IPS-20b (cell line): Measurements from ENCODE around the gene ABTB1.
"Not testable (repeated sequence)": the region's sequence is repeated elsewhere in the genome, so short reads cannot be mapped to it uniquely, and the experiment has no call there.

Experiments
- H3K27ac ChIP-seq: one replicate; pipeline ENCODE4 v1.5.1; 2013; ENCODE audit warnings: low read length
- H3K27me3 ChIP-seq: 2 replicates; pipeline ENCODE4 v1.6.1; 2013; ENCODE audit warnings: mild to moderate bottlenecking, low read length, inconsistent platforms; ENCODE audit not compliant: insufficient read depth
- H3K36me3 ChIP-seq: 2 replicates; pipeline ENCODE4 v1.6.1; 2013; ENCODE audit warnings: low read depth, mild to moderate bottlenecking, inconsistent platforms, low read length, moderate library complexity; ENCODE audit not compliant: insufficient read depth
- H3K4me1 ChIP-seq: 2 replicates; pipeline ENCODE4 v1.6.1; 2013; ENCODE audit warnings: mild to moderate bottlenecking, control low read depth, inconsistent platforms, low read length, moderate library complexity; ENCODE audit not compliant: insufficient read depth
- H3K4me3 ChIP-seq: 2 replicates; pipeline ENCODE4 v1.5.1; 2013; ENCODE audit warnings: mild to moderate bottlenecking, low read length, inconsistent platforms
- H3K9ac ChIP-seq: 2 replicates; pipeline ENCODE4 v1.6.1; 2013; ENCODE audit warnings: low read depth, mild to moderate bottlenecking, inconsistent platforms, low read length, moderate library complexity
- H3K9me3 ChIP-seq: 2 replicates; pipeline ENCODE4 v1.6.1; 2013; ENCODE audit warnings: mild to moderate bottlenecking, low read depth, low read length, inconsistent platforms; ENCODE audit not compliant: insufficient read depth

The ABTB1 gene

GRCh38 chr3:127702151-127702578 is 29.4 kb downstream of the ABTB1 start:
- no peaks in the 10 kb centered on the region for H3K36me3 ChIP-seq
- no peaks in the 10 kb centered on the region for H3K4me1 ChIP-seq
- no peaks in the 10 kb centered on the region for H3K27me3 ChIP-seq
- no peak overlapping the region for H3K27ac ChIP-seq
- no peaks in the 10 kb centered on the region for H3K9me3 ChIP-seq
- H3K9ac ChIP-seq, result no peak overlapping the region
- H3K4me3 ChIP-seq, result no peak overlapping the region

DNA sequence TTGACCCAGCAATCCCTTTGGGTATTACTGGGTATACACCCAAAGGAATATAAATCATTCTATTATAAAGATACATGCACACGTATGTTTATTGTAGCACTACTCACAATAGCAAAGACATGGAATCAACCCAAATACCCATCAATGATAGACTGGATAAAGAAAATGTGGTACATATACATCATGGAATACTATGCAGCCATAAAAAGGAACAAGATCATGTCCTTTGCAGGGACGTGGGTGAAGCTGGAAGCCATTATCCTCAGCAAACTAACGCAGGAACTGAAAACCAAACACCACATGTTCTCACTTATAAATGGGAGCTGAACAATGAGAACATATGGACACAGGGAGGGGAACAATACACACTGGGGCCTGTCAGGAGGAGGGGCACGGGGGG is 32.1 kb downstream of the ABTB1 start:
- not testable (repeated sequence) for H3K4me3 ChIP-seq, H3K9me3 ChIP-seq, H3K27ac ChIP-seq, H3K36me3 ChIP-seq, H3K27me3 ChIP-seq, H3K9ac ChIP-seq, H3K4me1 ChIP-seq

DNA sequence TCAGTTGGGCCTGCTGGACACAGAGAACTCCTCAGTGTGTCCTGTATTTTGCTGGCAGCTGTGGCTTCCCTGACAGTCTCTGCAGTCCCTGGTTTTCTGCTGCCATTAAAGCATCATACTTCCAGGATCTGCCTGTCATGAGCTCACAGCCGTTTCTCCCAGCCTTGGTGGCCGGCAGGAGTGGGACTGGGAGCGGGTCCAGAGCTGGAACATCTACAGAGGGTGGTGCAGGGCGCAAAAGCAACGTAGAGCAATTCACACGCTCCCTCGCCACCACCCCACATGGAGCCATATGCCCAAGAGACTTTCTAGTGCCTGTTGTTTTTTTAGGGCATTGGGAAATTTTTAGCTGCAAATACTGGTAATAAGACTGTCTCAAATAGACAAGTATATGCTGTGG is 33.6 kb downstream of the ABTB1 start:
- no peak overlapping the region for H3K27ac ChIP-seq
- no peaks in the 10 kb centered on the region for H3K9me3 ChIP-seq
- H3K4me3 ChIP-seq, result no peak overlapping the region
- H3K27me3 ChIP-seq, result no peaks in the 10 kb centered on the region
- H3K4me1 ChIP-seq, result peaks cover 6% of the 10 kb centered on the region; the same call in 1 of the 2 replicates
- H3K36me3 ChIP-seq, result no peaks in the 10 kb centered on the region
- H3K9ac ChIP-seq, result no peak overlapping the region

DNA sequence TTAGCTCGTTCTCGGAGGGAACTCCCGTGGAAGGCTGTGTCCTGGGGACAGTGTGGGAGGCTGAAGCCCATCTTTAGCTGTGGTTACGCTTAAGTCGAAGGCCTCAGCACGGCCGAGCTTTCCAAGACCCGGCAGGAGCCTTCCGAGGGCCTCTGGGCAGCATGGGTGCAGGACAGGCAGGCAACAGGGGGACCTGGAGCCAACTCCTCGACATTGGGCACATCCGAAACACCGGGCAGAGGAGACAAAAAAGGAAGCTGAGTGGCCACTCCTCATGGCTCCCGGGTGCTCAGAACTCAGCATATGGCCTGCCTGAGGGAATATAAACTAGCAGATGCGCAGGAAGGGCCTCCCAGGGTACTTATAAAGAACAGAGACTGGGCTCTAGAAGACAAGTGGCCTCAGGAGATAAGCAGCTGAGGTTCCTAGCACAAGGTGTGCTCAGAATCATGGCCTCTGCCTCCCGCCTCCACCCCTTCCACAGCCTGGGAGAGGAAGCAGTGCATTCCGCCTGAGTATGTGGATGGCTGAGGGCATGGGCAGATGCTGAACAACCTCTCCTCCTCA is 34.1 kb downstream of the ABTB1 start:
- Histone ChIP-seq H3K27me3 (no peaks in the 10 kb centered on the region), H3K9ac (no peak overlapping the region), H3K4me3 (no peak overlapping the region), H3K4me1 (peaks cover 6% of the 10 kb centered on the region; the same call in 1 of the 2 replicates), H3K36me3 (no peaks in the 10 kb centered on the region), H3K27ac (no peak overlapping the region), H3K9me3 (no peaks in the 10 kb centered on the region)

GRCh38 chr3:127707851-127708411 is 35.2 kb downstream of the ABTB1 start:
- H3K4me3 ChIP-seq, result no peak overlapping the region
- H3K27me3 ChIP-seq, result peaks cover 7% of the 10 kb centered on the region; the same call in 1 of the 2 replicates
- H3K9me3 ChIP-seq, result no peaks in the 10 kb centered on the region
- H3K4me1 ChIP-seq, result peaks cover 6% of the 10 kb centered on the region; the same call in 1 of the 2 replicates
- no peaks in the 10 kb centered on the region for H3K36me3 ChIP-seq
- no peak overlapping the region for H3K27ac ChIP-seq
- H3K9ac ChIP-seq, result no peak overlapping the region

DNA sequence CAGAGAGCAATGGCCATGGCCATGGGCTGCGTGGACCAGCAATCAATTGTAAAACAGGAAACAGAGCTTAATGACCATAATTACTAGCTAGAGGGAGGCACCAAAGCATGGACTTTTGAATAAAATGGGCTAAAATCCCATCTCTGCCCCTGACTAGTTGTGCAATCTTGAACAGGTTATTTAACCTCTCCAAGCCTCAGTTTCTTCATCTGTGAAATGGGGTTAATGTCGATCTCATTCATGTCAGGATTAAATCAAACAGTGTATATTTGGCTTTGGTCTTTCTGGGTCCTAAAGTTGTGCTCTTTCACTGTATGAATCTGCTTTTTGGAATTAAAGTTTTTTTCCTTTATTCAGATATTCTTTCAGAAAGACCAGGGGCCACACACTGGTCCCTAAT is 36.1 kb downstream of the ABTB1 start:
- Histone ChIP-seq H3K4me3 (no peak overlapping the region), H3K9ac (no peak overlapping the region), H3K27ac (no peak overlapping the region), H3K36me3 (no peaks in the 10 kb centered on the region), H3K4me1 (peaks cover 7% of the 10 kb centered on the region; the same call in 1 of the 2 replicates), H3K27me3 (peaks cover 7% of the 10 kb centered on the region; the same call in 1 of the 2 replicates), H3K9me3 (no peaks in the 10 kb centered on the region)

- no peaks in the 10 kb centered on the region for H3K36me3 ChIP-seq
- peaks cover 9% of the 10 kb centered on the region; the same call in 1 of the 2 replicates for H3K27me3 ChIP-seq
- H3K4me3 ChIP-seq, result no peak overlapping the region
- H3K4me1 ChIP-seq, result peaks cover 10% of the 10 kb centered on the region; the same call in 1 of the 2 replicates
- H3K9ac ChIP-seq, result no peak overlapping the region
- no peak overlapping the region for H3K27ac ChIP-seq
- H3K9me3 ChIP-seq, result no peaks in the 10 kb centered on the region
Observed at GRCh38 chr3:127709320-127710060, 36.7 kb downstream of the ABTB1 start.

DNA sequence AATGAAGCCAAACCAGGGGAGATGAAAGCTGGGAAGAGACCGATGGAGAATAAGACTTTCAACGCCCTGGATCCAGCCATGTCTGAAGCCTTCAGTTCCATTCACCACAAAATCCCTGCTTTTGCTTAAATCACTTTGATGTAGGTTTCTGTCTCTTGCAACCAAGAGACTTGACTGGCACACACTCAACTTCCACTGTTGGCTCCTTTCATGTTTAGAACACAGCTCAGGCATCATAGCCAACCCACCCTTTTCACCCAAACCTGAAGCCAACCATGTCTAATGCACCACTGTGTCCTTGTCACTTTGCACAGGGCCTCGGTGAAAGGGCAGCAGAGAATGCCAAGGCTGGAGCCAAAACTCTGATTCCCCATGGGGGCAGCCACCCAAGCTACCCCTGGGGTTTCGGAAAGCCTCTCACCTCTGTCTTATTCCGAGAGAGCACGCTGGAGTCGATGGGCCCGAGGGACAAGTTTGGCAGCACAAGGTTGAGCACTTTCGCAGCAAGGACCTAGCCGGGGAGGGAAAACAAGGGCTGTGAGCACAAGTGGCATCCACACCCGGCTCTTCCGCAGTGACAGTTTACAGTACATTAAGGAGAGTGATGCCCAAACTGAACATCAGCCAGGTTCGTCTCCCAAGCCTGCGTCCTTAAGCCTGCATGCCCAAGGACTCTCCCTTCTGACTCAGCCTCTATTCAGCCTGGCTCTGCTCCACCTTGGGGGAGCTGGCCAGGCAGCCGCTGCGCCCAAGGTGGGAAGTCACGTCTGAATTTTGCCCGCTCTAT is 37.6 kb downstream of the ABTB1 start:
- H3K4me1 ChIP-seq, result peaks cover 10% of the 10 kb centered on the region; the same call in 1 of the 2 replicates
- H3K36me3 ChIP-seq, result no peaks in the 10 kb centered on the region
- no peak overlapping the region for H3K4me3 ChIP-seq
- H3K9ac ChIP-seq, result no peak overlapping the region
- no peak overlapping the region for H3K27ac ChIP-seq
- no peaks in the 10 kb centered on the region for H3K9me3 ChIP-seq
- peaks cover 10% of the 10 kb centered on the region; the same call in 1 of the 2 replicates for H3K27me3 ChIP-seq

DNA sequence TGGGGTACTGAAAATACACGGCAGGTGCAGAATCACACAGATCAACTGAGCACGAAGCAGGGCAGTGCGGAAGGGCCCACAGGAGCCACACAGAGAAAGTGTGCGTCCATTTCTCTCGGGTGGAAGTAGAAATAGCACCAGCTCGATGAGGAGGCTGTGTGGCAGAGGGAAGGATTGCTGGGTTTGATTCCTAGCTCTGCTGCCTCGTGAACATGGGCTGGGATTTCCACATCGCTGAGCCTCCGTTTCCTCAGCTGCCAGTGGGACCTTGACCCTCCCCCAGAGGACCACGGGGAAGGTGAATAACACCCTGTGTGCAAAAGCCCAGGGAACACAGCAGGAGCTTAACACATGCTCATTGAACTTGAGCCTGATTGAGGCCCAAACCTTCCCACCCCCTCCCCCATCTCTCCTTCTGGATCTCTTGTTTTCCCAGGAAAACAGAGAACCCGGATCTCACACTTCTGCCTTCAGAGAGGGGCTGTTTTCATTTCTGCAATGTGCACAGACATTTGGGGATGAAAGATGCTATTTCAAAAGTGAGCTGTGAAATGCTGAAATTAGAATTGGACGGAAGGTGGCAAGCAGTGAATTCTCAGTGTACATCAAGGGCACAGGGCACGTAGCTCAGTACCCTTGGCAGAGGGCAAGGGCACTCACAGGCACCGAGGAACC is 38.4 kb downstream of the ABTB1 start:
- no peak overlapping the region for H3K9ac ChIP-seq
- no peaks in the 10 kb centered on the region for H3K9me3 ChIP-seq
- no peak overlapping the region for H3K27ac ChIP-seq
- peaks cover 10% of the 10 kb centered on the region; the same call in 1 of the 2 replicates for H3K27me3 ChIP-seq
- H3K4me1 ChIP-seq, result peaks cover 10% of the 10 kb centered on the region; the same call in 1 of the 2 replicates
- H3K36me3 ChIP-seq, result no peaks in the 10 kb centered on the region
- H3K4me3 ChIP-seq, result no peak overlapping the region

DNA sequence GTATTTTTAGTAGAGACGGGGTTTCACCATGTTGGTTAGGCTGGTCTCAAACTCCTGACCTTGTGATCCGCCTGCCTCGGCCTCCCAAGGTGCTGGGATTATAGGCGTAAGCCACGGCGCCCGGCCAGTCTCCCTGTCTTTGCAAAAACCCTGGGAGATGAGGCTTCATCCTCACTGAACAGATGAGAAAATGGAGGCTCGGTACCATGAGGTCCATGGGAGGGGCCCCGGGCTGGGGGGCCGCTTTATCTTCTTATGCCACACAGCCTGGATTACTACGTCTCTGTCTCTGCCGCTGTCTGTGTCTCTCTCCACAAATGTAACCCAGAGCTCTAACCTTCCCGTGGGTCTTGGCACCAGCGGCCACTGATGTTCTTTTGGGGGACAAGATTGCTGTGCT is 39.1 kb downstream of the ABTB1 start:
- Histone ChIP-seq H3K9me3 (no peaks in the 10 kb centered on the region), H3K4me3 (no peak overlapping the region), H3K4me1 (peaks cover 10% of the 10 kb centered on the region; the same call in 1 of the 2 replicates), H3K9ac (no peak overlapping the region), H3K36me3 (no peaks in the 10 kb centered on the region), H3K27ac (no peak overlapping the region), H3K27me3 (peaks cover 10% of the 10 kb centered on the region; the same call in 1 of the 2 replicates)

DNA sequence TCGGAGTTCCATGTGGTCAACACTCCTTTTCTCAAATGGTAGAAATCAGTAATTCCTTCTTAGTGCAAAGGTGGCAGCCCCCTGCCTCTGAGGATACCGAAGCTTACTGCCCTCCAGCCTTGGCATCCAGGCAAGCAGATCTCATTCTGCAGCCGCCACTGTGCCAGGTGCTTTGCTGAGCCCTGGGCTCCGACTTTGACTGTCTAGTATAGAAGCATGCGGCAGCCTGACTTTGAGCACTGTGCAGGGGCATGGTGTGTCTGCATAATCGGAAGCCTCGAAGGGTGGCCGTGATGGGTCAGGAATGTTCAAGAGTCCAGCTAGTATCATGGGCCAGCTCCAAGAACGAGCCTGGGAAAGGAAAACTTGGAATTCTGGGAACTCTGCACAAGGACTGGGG is 39.7 kb downstream of the ABTB1 start:
- Histone ChIP-seq H3K4me1 (peaks cover 10% of the 10 kb centered on the region; the same call in 1 of the 2 replicates), H3K9ac (no peak overlapping the region), H3K36me3 (no peaks in the 10 kb centered on the region), H3K27me3 (peaks cover 10% of the 10 kb centered on the region; the same call in 1 of the 2 replicates), H3K4me3 (no peak overlapping the region), H3K27ac (no peak overlapping the region), H3K9me3 (no peaks in the 10 kb centered on the region)
